HepG2 (cell line): ENCODE results near the gene ZNF276. TPM values are rescaled to one million over a fixed set of nuclear protein-coding genes. Genes with fewer than 3 reads are reported as not detected.

Source experiments
- FOXM1 ChIP-seq: sonication (generic); formaldehyde crosslinking; IDR thresholded peaks from 2 replicates; pipeline ENCODE4 v1.5.0; 2020; ENCODE audit warnings: missing genetic modification reagents
- FOXP1 ChIP-seq, 2 experiments: fragments of 450-650 bp in 1 of 2; IDR thresholded peaks; 2 replicates each; pipeline ENCODE4 v1.6.1; 2017 to 2018; ENCODE audit warnings: antibody characterized with exemption in 1 of 2
- HOXA5 ChIP-seq: sonication (generic); formaldehyde crosslinking; IDR thresholded peaks from 2 replicates; pipeline ENCODE4 v1.4.0; 2020; ENCODE audit warnings: missing genetic modification reagents
- IRF2 ChIP-seq: IDR thresholded peaks from 2 replicates; pipeline ENCODE4 v1.6.1; 2018; ENCODE audit warnings: missing genetic modification reagents, missing compliant biosample characterization
- JARID2 ChIP-seq: sonication (generic); formaldehyde crosslinking; IDR thresholded peaks from 2 replicates; pipeline ENCODE4 v1.8.1; 2023; ENCODE audit warnings: missing genetic modification reagents, inconsistent platforms; ENCODE audit not compliant: insufficient replicate concordance
- KDM3A ChIP-seq: IDR thresholded peaks from 2 replicates; pipeline ENCODE4 v1.6.1; 2018; ENCODE audit warnings: low read depth, missing compliant biosample characterization
- NCOA2 ChIP-seq: sonication (generic); formaldehyde crosslinking; IDR thresholded peaks from 2 replicates; pipeline ENCODE4 v1.8.0; 2022; ENCODE audit warnings: inconsistent platforms
- RAD51 ChIP-seq: fragments of 450-650 bp; IDR thresholded peaks from 2 replicates; pipeline ENCODE4 v1.6.1; 2016; ENCODE audit warnings: borderline replicate concordance
- REPIN1 ChIP-seq: sonication (generic); formaldehyde crosslinking; IDR thresholded peaks from 2 replicates; pipeline ENCODE4 v1.8.0; 2022; ENCODE audit warnings: missing genetic modification reagents, low read depth, mild to moderate bottlenecking, borderline replicate concordance
- SETDB1 ChIP-seq: sonication (generic); formaldehyde crosslinking; IDR thresholded peaks from 2 replicates; pipeline ENCODE4 v1.5.1; 2020; ENCODE audit warnings: missing genetic modification reagents, mild to moderate bottlenecking, borderline replicate concordance
- SNAPC2 ChIP-seq: sonication (generic); formaldehyde crosslinking; IDR thresholded peaks from 2 replicates; pipeline ENCODE4 v1.8.1; 2022; ENCODE audit warnings: mild to moderate bottlenecking, missing genetic modification reagents
- ZFP82 ChIP-seq: sonication (generic); formaldehyde crosslinking; IDR thresholded peaks from 2 replicates; pipeline ENCODE4 v1.5.1; 2020; ENCODE audit warnings: mild to moderate bottlenecking, missing genetic modification reagents, borderline replicate concordance
- ZNF468 ChIP-seq: sonication (generic); formaldehyde crosslinking; IDR thresholded peaks from 2 replicates; pipeline ENCODE4 v1.8.0; 2022; ENCODE audit warnings: mild to moderate bottlenecking, moderate library complexity, missing genetic modification reagents
- ZNF570 ChIP-seq: sonication (generic); formaldehyde crosslinking; IDR thresholded peaks from 2 replicates; pipeline ENCODE4 v1.4.0; 2020; ENCODE audit warnings: mild to moderate bottlenecking, missing genetic modification reagents, borderline replicate concordance
- ZNF720 ChIP-seq: sonication (generic); formaldehyde crosslinking; IDR thresholded peaks from 2 replicates; pipeline ENCODE4 v1.4.0; 2020; ENCODE audit warnings: missing genetic modification reagents
- ZNF773 ChIP-seq: sonication (generic); formaldehyde crosslinking; IDR thresholded peaks from 2 replicates; pipeline ENCODE4 v1.4.0; 2020; ENCODE audit warnings: missing genetic modification reagents, borderline replicate concordance
- polyA plus RNA-seq, 8 experiments: library from polyadenylated mRNA; depleted of rRNA in 3 of 8; stranded (reverse) in 7 of 8; unstranded in 1 of 8; fragments of >200 nt; fragmentation: Illumina TruSeq in 4 of 8; extraction: Trizol in 4 of 8; gene quantifications; 2 replicates each; pipeline versions ENCODE4 v1.2.1 to v1.2.3, GENCODE V29; 2011 to 2016; ENCODE audit warnings: low read depth in 4 of 8, missing spikeins in 1 of 8, mixed read lengths in 1 of 8; ENCODE audit not compliant: insufficient read depth in 1 of 8
- total RNA-seq, 5 experiments: library from RNA; depleted of rRNA; stranded (reverse); fragments of >200 nt; fragmentation: Illumina TruSeq; extraction: Trizol; gene quantifications; 2 replicates each; pipeline ENCODE4 v1.2.3, GENCODE V29; 2016; ENCODE audit warnings: low read depth in 1 of 5
- TF ChIP-seq, protein P1 (sequence below): sonication (generic); formaldehyde crosslinking; IDR thresholded peaks from 2 replicates; pipeline ENCODE4 v1.9.0; 2021; ENCODE audit warnings: missing genetic modification reagents, borderline replicate concordance
- TF ChIP-seq, protein P2 (sequence below): sonication (generic); formaldehyde crosslinking; IDR thresholded peaks from 2 replicates; pipeline ENCODE4 v1.4.0; 2020; ENCODE audit warnings: missing genetic modification reagents
- TF ChIP-seq, protein P3 (sequence below): sonication (generic); formaldehyde crosslinking; IDR thresholded peaks from 2 replicates; pipeline ENCODE4 v1.5.0; 2020; ENCODE audit warnings: missing genetic modification reagents, mild to moderate bottlenecking, borderline replicate concordance
- TF ChIP-seq, protein P4 (sequence below): sonication (generic); formaldehyde crosslinking; IDR thresholded peaks from 2 replicates; pipeline ENCODE4 v1.4.0; 2020; ENCODE audit warnings: missing genetic modification reagents
- TF ChIP-seq, protein P5 (sequence below): sonication (generic); formaldehyde crosslinking; IDR thresholded peaks from 2 replicates; pipeline ENCODE4 v1.8.1; 2023; ENCODE audit warnings: missing genetic modification reagents, mild to moderate bottlenecking, borderline replicate concordance

Gene ZNF276
- total and polyA plus RNA-seq, 2 of the 13 experiments (the other 11 are each of a cell fraction or from before 2014, with no cell fraction given): 17.7 to 18.0 TPM

DNA sequence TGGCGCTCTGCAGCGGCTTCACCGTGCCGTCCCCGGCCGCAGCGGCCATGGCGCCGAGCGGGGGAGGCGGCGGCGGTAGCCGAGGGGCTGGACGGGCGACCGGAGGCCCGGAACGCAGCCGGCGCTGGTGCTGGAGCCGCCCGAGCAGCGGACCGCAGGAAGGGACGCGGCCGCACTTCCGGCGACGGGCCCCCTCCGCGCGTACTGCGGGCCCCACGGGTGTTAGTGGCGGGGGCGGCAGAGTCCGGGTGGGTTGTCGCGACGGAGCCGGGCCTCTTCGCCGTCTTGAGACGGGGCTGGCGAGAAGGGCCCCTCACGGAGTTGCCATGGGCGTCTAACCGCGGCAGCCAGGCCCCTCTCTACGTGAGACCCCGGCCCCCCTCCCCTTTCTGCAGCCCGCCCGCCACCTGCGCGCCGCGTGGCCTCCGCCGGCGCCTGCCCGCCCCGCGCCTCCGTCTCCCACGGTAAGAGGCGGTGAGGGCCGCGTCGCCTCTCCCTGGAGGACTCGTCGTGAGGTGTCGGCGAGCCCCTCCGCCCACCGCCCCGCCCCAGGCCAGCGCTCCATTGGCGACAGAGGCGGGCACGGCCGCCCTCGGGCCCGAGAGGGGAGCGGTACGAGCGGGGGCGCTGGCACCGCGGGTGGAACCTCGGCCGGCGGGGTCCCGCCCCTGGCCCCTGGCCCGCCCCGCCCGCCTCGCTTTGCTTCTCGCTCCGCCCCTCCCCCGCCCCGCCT lies at the start of gene ZNF276, which contains the start of gene VPS9D1 (continued):
- TF ChIP-seq, protein P1, sequence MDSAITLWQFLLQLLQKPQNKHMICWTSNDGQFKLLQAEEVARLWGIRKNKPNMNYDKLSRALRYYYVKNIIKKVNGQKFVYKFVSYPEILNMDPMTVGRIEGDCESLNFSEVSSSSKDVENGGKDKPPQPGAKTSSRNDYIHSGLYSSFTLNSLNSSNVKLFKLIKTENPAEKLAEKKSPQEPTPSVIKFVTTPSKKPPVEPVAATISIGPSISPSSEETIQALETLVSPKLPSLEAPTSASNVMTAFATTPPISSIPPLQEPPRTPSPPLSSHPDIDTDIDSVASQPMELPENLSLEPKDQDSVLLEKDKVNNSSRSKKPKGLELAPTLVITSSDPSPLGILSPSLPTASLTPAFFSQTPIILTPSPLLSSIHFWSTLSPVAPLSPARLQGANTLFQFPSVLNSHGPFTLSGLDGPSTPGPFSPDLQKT (CRISPR knock-in tag): peak; percentile 10; the same call in 1 of the 2 replicates
- TF ChIP-seq RAD51 (no peak), ZNF570 (CRISPR knock-in tag) (0 out of 2 replicates have a peak, but pooled peaks have one; percentile 52), HOXA5 (peak; percentile 91), ZNF720 (no peak), ZFP82 (CRISPR knock-in tag) (peak; percentile 47), SETDB1 (CRISPR knock-in tag) (no peak), REPIN1 (CRISPR knock-in tag) (peak; percentile 60), ZNF468 (0 out of 2 replicates have a peak, but pooled peaks have one; percentile 56), FOXM1 (CRISPR knock-in tag) (peak; percentile 29; the same call in 1 of the 2 replicates), JARID2 (CRISPR knock-in tag) (peak; percentile 64), IRF2 (CRISPR knock-in tag) (peak; percentile 46; the same call in 1 of the 2 replicates), KDM3A (CRISPR knock-in tag) (peak; percentile 86), ZNF773 (peak; percentile 12; the same call in 1 of the 2 replicates), SNAPC2 (no peak), NCOA2 (CRISPR knock-in tag) (peak; percentile 53; the same call in 1 of the 2 replicates), FOXP1 (IDR thresholded peaks at IDR 0.05) (no peak), FOXP1 (CRISPR knock-in tag; IDR thresholded peaks at IDR 0.05) (no peak)
- TF ChIP-seq, protein P2, sequence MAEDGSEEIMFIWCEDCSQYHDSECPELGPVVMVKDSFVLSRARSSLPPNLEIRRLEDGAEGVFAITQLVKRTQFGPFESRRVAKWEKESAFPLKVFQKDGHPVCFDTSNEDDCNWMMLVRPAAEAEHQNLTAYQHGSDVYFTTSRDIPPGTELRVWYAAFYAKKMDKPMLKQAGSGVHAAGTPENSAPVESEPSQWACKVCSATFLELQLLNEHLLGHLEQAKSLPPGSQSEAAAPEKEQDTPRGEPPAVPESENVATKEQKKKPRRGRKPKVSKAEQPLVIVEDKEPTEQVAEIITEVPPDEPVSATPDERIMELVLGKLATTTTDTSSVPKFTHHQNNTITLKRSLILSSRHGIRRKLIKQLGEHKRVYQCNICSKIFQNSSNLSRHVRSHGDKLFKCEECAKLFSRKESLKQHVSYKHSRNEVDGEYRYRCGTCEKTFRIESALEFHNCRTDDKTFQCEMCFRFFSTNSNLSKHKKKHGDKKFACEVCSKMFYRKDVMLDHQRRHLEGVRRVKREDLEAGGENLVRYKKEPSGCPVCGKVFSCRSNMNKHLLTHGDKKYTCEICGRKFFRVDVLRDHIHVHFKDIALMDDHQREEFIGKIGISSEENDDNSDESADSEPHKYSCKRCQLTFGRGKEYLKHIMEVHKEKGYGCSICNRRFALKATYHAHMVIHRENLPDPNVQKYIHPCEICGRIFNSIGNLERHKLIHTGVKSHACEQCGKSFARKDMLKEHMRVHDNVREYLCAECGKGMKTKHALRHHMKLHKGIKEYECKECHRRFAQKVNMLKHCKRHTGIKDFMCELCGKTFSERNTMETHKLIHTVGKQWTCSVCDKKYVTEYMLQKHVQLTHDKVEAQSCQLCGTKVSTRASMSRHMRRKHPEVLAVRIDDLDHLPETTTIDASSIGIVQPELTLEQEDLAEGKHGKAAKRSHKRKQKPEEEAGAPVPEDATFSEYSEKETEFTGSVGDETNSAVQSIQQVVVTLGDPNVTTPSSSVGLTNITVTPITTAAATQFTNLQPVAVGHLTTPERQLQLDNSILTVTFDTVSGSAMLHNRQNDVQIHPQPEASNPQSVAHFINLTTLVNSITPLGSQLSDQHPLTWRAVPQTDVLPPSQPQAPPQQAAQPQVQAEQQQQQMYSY: no peak
- TF ChIP-seq, protein P3, sequence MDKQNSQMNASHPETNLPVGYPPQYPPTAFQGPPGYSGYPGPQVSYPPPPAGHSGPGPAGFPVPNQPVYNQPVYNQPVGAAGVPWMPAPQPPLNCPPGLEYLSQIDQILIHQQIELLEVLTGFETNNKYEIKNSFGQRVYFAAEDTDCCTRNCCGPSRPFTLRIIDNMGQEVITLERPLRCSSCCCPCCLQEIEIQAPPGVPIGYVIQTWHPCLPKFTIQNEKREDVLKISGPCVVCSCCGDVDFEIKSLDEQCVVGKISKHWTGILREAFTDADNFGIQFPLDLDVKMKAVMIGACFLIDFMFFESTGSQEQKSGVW (CRISPR knock-in tag): peak; percentile 25; the same call in 1 of the 2 replicates
- TF ChIP-seq, protein P4, sequence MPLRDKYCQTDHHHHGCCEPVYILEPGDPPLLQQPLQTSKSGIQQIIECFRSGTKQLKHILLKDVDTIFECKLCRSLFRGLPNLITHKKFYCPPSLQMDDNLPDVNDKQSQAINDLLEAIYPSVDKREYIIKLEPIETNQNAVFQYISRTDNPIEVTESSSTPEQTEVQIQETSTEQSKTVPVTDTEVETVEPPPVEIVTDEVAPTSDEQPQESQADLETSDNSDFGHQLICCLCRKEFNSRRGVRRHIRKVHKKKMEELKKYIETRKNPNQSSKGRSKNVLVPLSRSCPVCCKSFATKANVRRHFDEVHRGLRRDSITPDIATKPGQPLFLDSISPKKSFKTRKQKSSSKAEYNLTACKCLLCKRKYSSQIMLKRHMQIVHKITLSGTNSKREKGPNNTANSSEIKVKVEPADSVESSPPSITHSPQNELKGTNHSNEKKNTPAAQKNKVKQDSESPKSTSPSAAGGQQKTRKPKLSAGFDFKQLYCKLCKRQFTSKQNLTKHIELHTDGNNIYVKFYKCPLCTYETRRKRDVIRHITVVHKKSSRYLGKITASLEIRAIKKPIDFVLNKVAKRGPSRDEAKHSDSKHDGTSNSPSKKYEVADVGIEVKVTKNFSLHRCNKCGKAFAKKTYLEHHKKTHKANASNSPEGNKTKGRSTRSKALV (CRISPR knock-in tag): peak; percentile 10; the same call in 1 of the 2 replicates
- TF ChIP-seq, protein P5, sequence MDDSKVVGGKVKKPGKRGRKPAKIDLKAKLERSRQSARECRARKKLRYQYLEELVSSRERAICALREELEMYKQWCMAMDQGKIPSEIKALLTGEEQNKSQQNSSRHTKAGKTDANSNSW: peak; percentile 87; the same call in 1 of the 2 replicates
